HG03045 (cell line): ENCODE results near the gene PMEL.

ENCODE experiments used
- ATAC-seq: cut with Tn5 transposase; IDR thresholded peaks from one replicate; pipeline ENCODE4 v1.9.1; 2021; ENCODE audit warnings: mild to moderate bottlenecking, moderate library complexity; ENCODE audit not compliant: unreplicated experiment

The PMEL gene

GRCh38 chr12:55942577-55943136, 23.2 kb downstream of the PMEL start:
- ATAC-seq = no peak

- no peak for ATAC-seq
Measured at GRCh38 chr12:55942055-55942454, 23.8 kb downstream of the PMEL start.

- ATAC-seq = peak; percentile 90
Measured at GRCh38 chr12:55940065-55940732, 25.6 kb downstream of the PMEL start.

- ATAC-seq = no peak
Measured at GRCh38 chr12:55938826-55939501, 26.9 kb downstream of the PMEL start.

- no peak for ATAC-seq
Measured at GRCh38 chr12:55937981-55938380, 27.9 kb downstream of the PMEL start.

- ATAC-seq = no peak
Measured at GRCh38 chr12:55935738-55936151, 30.1 kb downstream of the PMEL start.

GRCh38 chr12:55934773-55935172, 31.1 kb downstream of the PMEL start:
- ATAC-seq = no peak

- ATAC-seq = no peak
Measured at GRCh38 chr12:55933799-55934742, 31.8 kb downstream of the PMEL start.

- no peak for ATAC-seq
Measured at GRCh38 chr12:55933169-55933798, 32.6 kb downstream of the PMEL start.

- no peak for ATAC-seq
Measured at GRCh38 chr12:55932551-55932910, 33.3 kb downstream of the PMEL start.

GRCh38 chr12:55931780-55932550, 33.9 kb downstream of the PMEL start:
- no peak for ATAC-seq

- ATAC-seq = no peak
Measured at GRCh38 chr12:55931317-55931779, 34.5 kb downstream of the PMEL start.

GRCh38 chr12:55930771-55931316, 35.0 kb downstream of the PMEL start, which contains the start of gene DGKA:
Gene DGKA (plus strand): TSS chr12:55931162. CDS start chr12:55936504, 5,342 bp downstream.
- ATAC-seq = no peak

- ATAC-seq = no peak
Measured at GRCh38 chr12:55929306-55929791, 36.5 kb downstream of the PMEL start.

- peak; percentile 39 for ATAC-seq
Measured at GRCh38 chr12:55927588-55928502, 38.0 kb downstream of the PMEL start, which contains the start of gene PYM1. Gene PYM1 (minus strand): TSS chr12:55927894. CDS start chr12:55927761, 133 bp downstream.

GRCh38 chr12:55926738-55927587, 38.9 kb downstream of the PMEL start:
- peak; percentile 57 for ATAC-seq
